ENCODE measurements around the gene CDC42BPG.

CDC42BPG gene

GRCh38 chr11:64863391-64864060, 19.1 kb upstream of the CDC42BPG start:
- DNase-seq: no peak

- DNase-seq: no peak
Observed at GRCh38 chr11:64862987-64863390, 18.5 kb upstream of the CDC42BPG start.

GRCh38 chr11:64861227-64861975, 16.9 kb upstream of the CDC42BPG start:
- DNase-seq: no peak

- peak; percentile 80 for DNase-seq
Observed at GRCh38 chr11:64859542-64860414, 15.3 kb upstream of the CDC42BPG start.

- peak; percentile 73 for DNase-seq
Observed at GRCh38 chr11:64858467-64859263, 14.2 kb upstream of the CDC42BPG start.

GRCh38 chr11:64857485-64857884, 13.0 kb upstream of the CDC42BPG start:
- DNase-seq: no peak

GRCh38 chr11:64856382-64857227, 12.2 kb upstream of the CDC42BPG start:
- DNase-seq: peak; percentile 82

GRCh38 chr11:64855596-64856304, 11.3 kb upstream of the CDC42BPG start:
- no peak for DNase-seq

- no peak for DNase-seq
Observed at GRCh38 chr11:64854534-64855502, 10.4 kb upstream of the CDC42BPG start.

- no peak for DNase-seq
Observed at GRCh38 chr11:64854157-64854533, 9.7 kb upstream of the CDC42BPG start.

- no peak for DNase-seq
Observed at GRCh38 chr11:64853709-64854108, 9.3 kb upstream of the CDC42BPG start.

- DNase-seq: no peak
Observed at GRCh38 chr11:64852804-64853509, 8.5 kb upstream of the CDC42BPG start.

GRCh38 chr11:64851831-64852351, 7.4 kb upstream of the CDC42BPG start:
- no peak for DNase-seq

GRCh38 chr11:64850979-64851567, 6.6 kb upstream of the CDC42BPG start:
- DNase-seq: peak; percentile 65

- no peak for DNase-seq
Observed at GRCh38 chr11:64849598-64850356, 5.3 kb upstream of the CDC42BPG start.

- DNase-seq: no peak
Observed at GRCh38 chr11:64848826-64849597, 4.6 kb upstream of the CDC42BPG start.

All from activated CD4-positive, alpha-beta T cell treated with anti-CD3 and anti-CD28 coated beads for 48 hours (primary cell).